Stimulated activated CD4-positive, alpha-beta T cell treated with anti-CD3 and anti-CD28 coated beads, Interleukin-15, amount 100 ng/mL, for 24 hours (primary cell): ENCODE data around the gene CDH5.
"Not testable (repeated sequence)": the region's sequence is repeated elsewhere in the genome, so short reads cannot be mapped to it uniquely, and the experiment has no call there.

ENCODE experiments used
- DNase-seq: peaks from one replicate; pipeline ENCODE4 v3.0.0-alpha.2; 2020

Gene CDH5

DNA sequence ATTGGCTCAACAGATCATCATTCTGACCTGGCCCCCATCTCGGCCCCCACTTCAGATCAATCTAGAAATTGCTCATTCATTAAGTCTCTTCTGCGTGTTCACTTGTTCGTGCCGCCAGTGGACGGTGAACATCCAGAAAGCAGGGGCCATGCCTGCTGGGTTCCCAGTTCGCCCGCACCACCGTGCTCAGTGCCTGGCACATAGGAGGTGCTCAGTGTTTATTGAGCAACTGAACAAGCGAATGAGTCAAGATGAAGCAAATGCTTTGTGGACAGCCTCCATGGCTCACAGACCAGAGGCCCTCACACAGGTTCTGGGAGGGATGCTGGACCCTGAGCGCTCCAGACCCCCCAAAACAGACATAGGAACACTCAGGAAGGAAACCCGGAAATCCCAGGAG is 74.5 kb downstream of the CDH5 start:
- DNase-seq = no peak

DNA sequence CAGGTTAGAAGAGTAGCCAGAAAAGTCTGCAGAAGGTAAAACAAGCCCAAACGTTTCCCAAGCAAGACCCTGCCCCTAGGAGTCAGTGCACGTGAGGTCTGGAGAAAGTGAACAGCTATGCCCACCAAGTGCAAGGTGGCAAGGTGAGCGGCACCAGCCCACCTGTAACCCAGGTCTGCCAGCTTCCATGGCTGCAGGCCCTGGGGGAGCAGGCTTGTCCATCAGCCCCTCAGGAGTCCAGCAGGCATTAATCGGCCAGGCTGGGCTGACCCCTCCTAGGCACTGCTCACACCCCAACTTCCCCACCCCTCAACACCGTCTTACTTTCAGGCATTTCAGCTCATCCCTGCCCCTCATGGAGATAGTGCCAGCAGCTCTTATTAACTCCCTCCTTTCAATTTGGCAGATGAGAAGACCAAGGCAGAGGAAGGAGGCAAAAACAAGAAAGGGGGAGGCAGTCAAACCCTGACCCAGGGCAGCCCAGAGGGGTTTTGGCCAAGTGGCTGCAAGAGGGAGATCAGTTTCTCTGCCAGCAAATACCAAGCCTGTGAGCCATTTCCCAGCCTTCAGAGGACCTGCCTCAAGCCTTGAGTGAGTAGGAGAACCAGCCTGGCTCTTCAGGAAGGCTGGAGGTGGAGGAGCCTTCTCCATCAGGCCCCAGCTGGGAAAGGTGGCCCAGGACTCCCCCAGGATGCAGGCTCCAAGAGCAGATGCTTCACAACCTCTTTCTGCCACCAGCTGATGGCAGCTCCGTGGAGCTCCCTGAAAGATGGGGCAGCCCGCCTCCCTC is 75.3 kb downstream of the CDH5 start:
- no peak for DNase-seq

DNA sequence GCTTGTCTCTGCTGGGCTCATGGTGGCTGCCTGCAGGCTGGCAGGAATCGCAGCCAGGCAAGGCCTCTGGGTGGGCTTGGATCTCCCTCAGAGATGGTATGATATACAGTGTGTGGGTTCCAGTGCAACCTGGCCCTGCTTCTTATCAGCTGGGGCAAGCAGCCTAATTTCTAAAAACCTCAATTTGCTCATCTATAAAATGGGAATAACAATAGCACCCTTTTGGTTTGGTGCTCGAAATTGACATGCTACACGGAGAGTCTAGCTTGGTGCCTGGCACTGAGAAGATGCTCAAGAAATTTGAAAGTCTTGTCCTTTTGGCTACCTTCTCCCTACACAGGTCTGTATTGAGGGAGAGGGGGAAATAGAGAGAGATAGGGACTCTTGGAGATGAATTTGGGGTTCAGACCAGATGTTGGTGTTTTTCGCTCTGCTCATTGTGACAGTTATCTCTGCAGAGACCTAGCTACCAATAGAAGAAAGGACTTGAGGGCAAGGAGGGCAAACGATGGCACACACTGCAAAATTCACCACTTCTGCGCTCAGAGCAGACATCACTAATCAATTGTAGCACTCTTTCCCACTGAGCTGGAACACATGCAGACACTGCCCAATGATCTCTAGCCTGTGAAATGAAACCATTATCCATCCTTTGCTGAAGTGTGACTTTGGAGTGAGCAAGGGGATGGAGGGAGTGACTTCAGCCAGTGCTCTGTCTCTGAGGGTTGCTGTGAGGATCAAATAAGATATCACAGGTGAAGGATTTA is 76.2 kb downstream of the CDH5 start:
- no peak for DNase-seq

DNA sequence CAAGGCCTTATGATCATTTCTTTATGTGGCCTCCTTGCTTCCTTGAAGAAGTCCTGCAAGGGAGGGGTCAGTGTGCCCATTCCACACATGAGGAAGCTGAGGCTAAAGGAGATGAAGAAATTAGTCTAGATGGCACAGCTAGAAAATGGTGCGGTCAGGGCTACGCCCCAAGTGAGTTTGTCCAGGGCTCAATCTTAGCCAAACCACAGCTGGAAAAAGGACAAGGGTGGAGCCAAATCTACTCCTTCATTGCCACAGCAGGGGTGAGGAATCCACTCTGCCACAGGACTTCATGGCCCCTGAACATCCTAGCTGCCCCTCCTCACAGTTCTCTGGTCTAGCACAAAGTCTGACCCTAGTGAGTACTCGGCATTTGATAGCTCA is 76.8 kb downstream of the CDH5 start:
- DNase-seq = no peak

DNA sequence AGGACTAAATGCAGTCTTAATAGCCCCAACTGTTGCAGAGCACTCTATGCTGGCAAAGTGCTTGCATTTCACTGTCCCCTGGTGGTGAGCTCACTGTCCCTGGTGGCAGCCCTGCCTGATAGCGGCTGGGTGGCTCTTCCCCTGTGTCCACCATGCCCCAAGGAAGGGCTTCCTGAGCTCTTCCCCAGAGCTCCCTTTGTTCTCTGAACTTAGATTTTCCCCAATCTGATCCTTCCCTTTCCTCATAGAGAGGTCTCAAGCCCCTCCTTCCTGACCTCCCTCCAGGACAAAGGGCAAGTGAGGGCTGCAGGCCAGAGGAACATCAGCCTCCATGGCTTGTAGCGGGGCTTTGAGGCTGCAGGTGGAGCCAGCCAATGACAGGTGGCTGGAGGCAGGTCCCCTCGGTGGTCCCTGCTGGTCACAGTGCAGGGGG is 77.6 kb downstream of the CDH5 start:
- DNase-seq = no peak

DNA sequence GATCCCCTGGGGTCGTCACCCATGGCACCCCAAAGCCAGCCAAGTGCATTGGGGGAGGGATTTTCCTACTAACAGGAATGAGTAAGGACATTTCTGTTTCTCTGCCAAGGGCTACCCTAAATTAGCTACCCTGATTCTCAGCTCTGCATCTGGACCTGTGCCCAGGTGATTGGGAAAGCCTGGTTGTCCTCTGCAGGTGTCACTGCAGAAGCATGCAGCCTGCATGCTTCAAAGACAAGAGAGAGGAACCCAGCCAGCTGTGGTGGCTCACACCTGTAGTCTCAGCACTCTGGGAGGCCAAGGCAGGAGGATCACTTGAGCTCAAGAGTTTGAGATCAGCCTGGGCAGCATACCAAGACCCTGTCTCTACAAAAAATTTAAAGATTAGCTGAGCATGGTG is 80.2 kb downstream of the CDH5 start:
- DNase-seq = no peak

DNA sequence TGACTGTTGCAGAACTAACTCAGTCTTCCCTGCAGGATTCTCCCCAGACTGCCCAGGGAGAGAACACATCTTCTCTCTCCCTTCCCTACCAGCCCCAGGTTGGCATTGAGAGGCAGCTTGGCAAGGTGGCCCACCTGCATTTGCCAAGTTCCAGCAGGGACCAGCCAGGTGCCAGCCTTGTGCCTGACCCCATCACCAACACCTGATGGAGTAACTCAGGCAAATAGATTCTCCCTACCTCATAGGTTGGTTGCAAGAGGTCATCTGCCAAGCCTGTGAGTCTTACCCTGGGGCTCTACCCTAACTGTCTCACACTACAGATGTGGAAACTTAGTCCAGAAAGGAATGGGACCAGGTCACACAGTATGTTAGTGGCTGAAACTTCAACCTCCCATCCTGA is 81.0 kb downstream of the CDH5 start:
- DNase-seq = no peak

DNA sequence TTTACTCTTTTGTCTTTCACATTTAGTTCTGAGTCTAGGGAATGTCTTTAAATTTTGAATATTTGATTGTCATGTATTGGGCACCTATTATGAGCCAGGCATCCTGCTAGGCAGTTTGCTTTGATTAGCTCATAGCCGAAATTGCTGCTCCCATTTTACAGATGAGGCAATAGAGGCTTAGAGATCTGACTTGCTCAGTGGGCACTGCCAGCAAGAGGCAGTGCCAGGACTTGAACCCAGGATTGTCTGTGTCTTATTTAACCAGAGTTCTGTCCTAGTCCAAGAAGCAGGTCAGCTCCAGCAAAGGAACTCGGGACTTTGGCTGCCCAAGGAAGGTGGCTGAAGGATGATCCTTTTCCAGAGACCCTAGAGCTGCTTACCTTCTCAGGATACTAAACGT is 85.1 kb downstream of the CDH5 start:
- no peak for DNase-seq

DNA sequence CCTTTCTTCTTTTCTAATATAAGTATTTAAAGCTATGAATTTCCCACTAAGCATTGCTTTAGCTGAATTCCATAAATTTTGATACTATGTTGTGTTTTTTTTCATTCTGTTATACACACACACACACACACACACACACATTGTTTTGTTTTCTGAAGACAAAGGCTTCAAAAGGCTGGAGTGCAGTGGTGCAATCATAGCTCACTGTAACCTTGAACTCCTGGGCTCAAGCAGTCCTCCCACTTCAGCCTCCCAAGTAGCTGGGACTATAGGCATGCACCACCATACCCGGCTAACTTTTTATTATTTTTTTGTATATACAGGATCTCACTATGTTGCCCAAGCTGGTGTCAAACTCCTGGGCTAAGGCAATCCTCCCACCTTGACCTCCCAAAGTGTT is 86.7 kb downstream of the CDH5 start:
- DNase-seq = not testable (repeated sequence)
